Nephron progenitor cell (in vitro differentiated cells): Measurements from ENCODE around the gene RAD51B.

Experiments used
- DNase-seq: peaks from one replicate; pipeline ENCODE4 v3.0.0; 2021
- H3K27ac Mint-ChIP-seq: 2 replicates; pipeline ENCODE4 v1.8.0; 2021; ENCODE audit warnings: mild to moderate bottlenecking, moderate library complexity, mixed read lengths
- H3K27me3 Mint-ChIP-seq: 2 replicates; pipeline ENCODE4 v1.8.0; 2021; ENCODE audit warnings: mild to moderate bottlenecking, low read depth, mixed read lengths; ENCODE audit not compliant: poor library complexity
- H3K36me3 Mint-ChIP-seq: 2 replicates; pipeline ENCODE4 v1.8.0; 2021; ENCODE audit warnings: low read depth, mixed read lengths
- H3K4me1 Mint-ChIP-seq: 2 replicates; pipeline ENCODE4 v1.8.0; 2021; ENCODE audit warnings: mixed read lengths
- H3K4me3 Mint-ChIP-seq: 2 replicates; pipeline ENCODE4 v1.8.0; 2021; ENCODE audit warnings: mild to moderate bottlenecking, moderate library complexity, mixed read lengths
- H3K9me3 Mint-ChIP-seq: 2 replicates; pipeline ENCODE4 v1.8.0; 2021; ENCODE audit warnings: mild to moderate bottlenecking, moderate library complexity, mixed read lengths
- TF ChIP-seq, protein P1 (sequence below): fragments of 200-600 bp; sonication (generic); IDR thresholded peaks from 2 replicates; pipeline ENCODE4 v1.5.0; 2021; ENCODE audit warnings: antibody characterized with exemption

Gene RAD51B

DNA sequence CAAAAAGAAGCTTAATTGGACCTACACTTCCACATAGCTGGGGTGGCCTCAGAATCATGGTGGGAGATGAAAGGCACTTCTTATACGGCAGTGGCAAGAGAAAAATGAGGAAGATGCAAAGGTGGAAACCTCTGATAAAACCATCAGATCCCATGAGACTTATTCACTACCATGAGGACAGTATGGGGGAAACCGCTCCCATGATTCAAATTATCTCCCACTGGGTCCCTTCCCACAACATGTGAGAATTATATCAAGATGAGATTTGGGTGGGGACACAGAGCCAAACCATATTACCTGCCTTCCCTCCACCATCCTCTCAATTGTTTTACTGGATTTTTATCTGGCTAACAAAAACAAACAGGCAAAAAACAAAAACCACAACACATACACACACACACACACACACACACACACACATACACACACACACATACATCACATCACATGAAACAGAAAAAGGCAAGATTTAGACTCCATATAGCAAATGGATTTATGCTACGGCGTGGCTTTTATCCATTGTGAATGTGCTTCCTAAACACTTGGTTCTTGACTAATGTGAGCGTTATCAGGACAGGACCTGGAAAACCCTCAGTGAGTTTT, 906.6 kb downstream of the RAD51B start:
- Mint-ChIP-seq H3K9me3 (no peaks in the 10 kb centered on the region), H3K4me3 (no peak overlapping the region), H3K36me3 (no peaks in the 10 kb centered on the region), H3K4me1 (peaks cover 55% of the 10 kb centered on the region), H3K27me3 (peaks cover 21% of the 10 kb centered on the region), H3K27ac (no peak overlapping the region)
- no peak for DNase-seq
- TF ChIP-seq, protein P1, sequence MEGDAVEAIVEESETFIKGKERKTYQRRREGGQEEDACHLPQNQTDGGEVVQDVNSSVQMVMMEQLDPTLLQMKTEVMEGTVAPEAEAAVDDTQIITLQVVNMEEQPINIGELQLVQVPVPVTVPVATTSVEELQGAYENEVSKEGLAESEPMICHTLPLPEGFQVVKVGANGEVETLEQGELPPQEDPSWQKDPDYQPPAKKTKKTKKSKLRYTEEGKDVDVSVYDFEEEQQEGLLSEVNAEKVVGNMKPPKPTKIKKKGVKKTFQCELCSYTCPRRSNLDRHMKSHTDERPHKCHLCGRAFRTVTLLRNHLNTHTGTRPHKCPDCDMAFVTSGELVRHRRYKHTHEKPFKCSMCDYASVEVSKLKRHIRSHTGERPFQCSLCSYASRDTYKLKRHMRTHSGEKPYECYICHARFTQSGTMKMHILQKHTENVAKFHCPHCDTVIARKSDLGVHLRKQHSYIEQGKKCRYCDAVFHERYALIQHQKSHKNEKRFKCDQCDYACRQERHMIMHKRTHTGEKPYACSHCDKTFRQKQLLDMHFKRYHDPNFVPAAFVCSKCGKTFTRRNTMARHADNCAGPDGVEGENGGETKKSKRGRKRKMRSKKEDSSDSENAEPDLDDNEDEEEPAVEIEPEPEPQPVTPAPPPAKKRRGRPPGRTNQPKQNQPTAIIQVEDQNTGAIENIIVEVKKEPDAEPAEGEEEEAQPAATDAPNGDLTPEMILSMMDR = no peak

DNA sequence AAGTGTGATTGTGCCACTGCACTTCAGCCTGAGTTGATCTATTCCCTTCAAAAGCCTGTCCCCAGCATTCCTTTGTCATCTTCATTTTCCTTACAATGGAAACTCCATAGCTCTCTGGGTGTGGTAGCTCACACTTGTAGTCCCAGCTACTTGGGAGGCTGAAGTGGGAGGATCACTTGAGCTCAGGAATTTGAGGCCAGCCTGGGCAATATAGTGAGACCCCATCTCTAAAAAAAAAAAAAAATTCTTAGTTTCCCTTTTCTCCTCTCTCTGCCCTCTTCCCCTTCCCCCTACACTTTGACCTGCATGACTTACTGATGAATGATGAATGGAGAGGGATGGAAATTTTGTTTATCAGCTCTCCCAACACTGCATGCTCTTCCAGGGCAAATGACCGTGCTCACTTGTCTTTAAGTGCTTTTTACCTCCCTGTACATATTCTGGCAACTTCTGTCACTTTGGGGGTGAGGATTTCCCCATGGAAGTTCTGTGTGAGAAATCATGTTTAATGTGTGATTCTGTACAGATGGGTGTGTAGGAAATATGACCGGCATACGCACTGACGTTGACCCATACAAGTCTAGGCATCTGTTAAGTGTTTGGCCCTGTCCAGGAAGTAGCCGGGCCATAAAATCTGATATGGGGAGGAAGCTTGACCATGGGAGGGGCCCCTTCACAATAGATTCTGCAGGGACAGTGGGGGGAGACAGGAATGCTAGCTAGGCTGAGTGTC, 907.9 kb downstream of the RAD51B start:
- Mint-ChIP-seq H3K4me1 (peaks cover 64% of the 10 kb centered on the region), H3K9me3 (no peaks in the 10 kb centered on the region), H3K4me3 (no peak overlapping the region), H3K36me3 (no peaks in the 10 kb centered on the region), H3K27ac (no peak overlapping the region), H3K27me3 (peaks cover 15% of the 10 kb centered on the region)
- DNase-seq = no peak
- TF ChIP-seq, protein P1 = no peak

DNA sequence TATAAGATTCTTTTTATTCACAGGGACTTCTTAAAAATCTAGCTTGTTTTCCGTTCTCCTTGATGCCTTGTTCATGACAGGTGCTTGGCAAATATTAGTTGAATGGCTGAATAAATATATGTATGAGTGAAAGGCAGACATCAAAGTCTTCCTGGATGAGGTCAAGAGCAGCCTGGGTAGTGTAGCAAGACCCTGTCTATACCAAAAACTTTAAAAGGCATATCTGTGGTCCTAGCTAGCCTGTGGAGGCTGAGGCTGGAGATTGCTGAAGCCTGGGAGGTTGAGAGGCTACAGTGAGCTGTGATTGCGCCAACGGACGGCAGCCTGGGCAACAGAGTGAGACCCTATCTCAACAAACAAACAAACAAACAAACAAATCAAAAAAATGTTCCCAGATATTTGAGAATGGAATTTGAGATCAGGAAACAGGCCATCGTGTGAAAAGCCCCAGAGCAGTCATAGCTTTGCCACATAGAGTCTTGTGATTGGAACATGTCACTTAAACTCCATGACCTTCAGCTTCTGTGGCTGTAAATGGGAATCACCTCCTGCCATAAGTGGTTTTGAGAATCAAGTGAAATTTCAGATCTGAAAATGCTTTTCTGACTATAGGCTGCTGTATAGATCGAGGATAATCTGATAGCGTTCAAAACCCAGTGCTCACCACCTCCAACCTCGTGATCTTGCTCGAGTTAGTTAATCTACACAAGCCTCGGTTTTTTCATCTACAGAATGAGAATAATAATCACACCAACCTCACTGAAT, 908.9 kb downstream of the RAD51B start:
- H3K4me1 Mint-ChIP-seq = peaks cover 68% of the 10 kb centered on the region
- H3K9me3 Mint-ChIP-seq = no peaks in the 10 kb centered on the region
- no peak overlapping the region for H3K27ac Mint-ChIP-seq
- no peak overlapping the region for H3K4me3 Mint-ChIP-seq
- TF ChIP-seq, protein P1 = no peak
- peaks cover 13% of the 10 kb centered on the region for H3K27me3 Mint-ChIP-seq
- no peak for DNase-seq
- H3K36me3 Mint-ChIP-seq = no peaks in the 10 kb centered on the region

DNA sequence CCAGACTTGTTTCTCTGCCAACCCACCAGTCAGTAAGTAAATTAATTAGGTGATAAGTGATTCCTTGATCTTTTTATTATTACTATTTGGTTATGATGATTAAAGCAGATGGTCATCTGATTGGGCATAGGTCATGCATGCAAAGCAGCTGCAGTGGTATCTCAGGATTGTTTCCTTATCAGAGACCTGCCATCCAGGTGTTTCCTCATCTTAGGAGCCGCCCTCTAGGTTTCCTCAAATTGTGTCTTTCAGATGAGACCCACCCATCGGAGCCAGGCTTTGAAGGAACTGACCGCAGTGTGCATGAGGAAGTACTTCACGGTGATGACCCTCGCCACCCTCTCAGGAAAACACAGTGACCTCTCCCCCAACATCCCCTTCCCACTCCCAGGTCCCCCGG, 910.0 kb downstream of the RAD51B start:
- DNase-seq = no peak
- TF ChIP-seq, protein P1 = no peak
- no peaks in the 10 kb centered on the region for H3K36me3 Mint-ChIP-seq
- H3K9me3 Mint-ChIP-seq = no peaks in the 10 kb centered on the region
- H3K27me3 Mint-ChIP-seq = peaks cover 6% of the 10 kb centered on the region
- H3K4me3 Mint-ChIP-seq = no peak overlapping the region
- no peak overlapping the region for H3K27ac Mint-ChIP-seq
- H3K4me1 Mint-ChIP-seq = peaks cover 70% of the 10 kb centered on the region

DNA sequence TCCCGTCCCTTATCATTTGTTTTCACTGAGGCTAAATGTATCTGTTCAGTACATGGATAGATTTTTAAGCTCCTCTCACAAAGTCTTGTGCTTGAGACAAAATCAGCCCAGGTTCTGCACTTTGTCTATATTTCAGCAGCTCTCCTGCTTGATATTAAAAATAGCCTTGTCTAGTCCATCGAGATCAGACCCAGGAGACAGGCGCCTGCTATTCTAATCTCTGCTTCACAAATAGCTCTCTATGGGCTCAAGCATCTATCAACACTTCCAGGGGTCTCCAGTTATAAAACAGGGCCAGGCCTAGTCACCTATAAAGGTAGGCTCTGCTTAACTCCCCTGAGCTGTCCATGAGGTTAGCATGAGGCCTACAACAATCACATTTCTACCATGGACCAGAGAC, 910.8 kb downstream of the RAD51B start:
- no peaks in the 10 kb centered on the region for H3K36me3 Mint-ChIP-seq
- peak overlapping the region; percentile 91 for H3K27ac Mint-ChIP-seq
- H3K9me3 Mint-ChIP-seq = no peaks in the 10 kb centered on the region
- H3K4me3 Mint-ChIP-seq = no peak overlapping the region
- peaks cover 74% of the 10 kb centered on the region for H3K4me1 Mint-ChIP-seq
- no peak for DNase-seq
- TF ChIP-seq, protein P1 = no peak
- peaks cover 4% of the 10 kb centered on the region for H3K27me3 Mint-ChIP-seq
